ENCODE results near the gene NASP.
"Not testable (repeated sequence)": the region's sequence is repeated elsewhere in the genome, so short reads cannot be mapped to it uniquely, and the experiment has no call there.

Gene NASP

GRCh38 chr1:45589861-45590260 is 6.0 kb downstream of the NASP start:
- no peak for ATAC-seq
- no peaks in the 10 kb centered on the region for H3K9me3 Mint-ChIP-seq
- H3K27ac Mint-ChIP-seq = no peak overlapping the region

DNA sequence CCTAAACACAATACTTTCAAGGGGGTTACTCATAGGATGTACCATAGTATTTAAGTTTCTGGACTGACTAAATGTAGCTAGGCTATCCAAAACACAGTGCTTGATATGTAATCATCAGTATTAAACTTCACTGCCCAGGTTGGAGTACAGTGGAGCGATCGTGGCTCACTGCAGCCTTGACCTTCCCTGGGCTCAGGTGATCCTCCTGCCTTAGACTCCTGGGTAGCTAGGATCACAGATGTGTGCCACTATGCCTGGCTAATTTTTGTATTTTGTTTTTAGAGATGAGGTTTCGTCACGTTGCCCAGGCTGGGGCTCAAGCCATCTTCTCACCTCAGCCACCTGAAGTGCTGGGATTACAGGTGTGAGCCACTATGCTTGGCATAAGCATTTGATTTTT is 10.6 kb downstream of the NASP start:
- H3K27me3 Mint-ChIP-seq = no peaks in the 10 kb centered on the region
- no peak overlapping the region for H3K27ac Mint-ChIP-seq
- no peaks in the 10 kb centered on the region for H3K9me3 Mint-ChIP-seq
- ATAC-seq (no peak), DNase-seq (no peak)
- peaks cover 30% of the 10 kb centered on the region for H3K4me1 Mint-ChIP-seq
- no peak overlapping the region for H3K4me3 Mint-ChIP-seq

More at GRCh38 chr1:45589861-45590260, 6.0 kb downstream of the NASP start:
- Mint-ChIP-seq H3K4me3 (peak overlapping the region in 1 of 2 donors; percentile 24), H3K4me1 (peaks cover 52% of the 10 kb centered on the region), H3K27me3 (no peaks in the 10 kb centered on the region)
- no peak for DNase-seq

DNA sequence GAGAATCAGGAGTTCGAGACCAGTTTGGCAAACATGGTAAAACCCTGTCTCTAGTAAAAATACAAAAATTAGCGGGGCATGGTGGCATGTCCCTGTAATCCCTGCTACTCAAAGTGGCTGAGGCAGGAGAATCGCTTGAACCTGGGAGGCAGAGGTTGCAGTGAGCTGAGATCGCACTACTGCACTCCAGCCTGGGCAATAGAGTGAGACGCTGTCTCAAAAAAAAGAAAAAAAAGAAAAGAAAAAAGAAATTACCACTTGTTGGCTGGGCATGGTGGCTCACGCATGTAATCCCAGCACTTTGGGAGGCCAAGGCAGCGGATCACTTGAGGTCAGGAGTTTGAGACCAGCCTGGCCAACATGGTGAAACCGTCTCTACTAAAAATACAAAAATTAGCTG is 12.9 kb downstream of the NASP start:
- H3K27ac Mint-ChIP-seq = peak overlapping the region in 1 of 2 donors; percentile 87
- H3K4me3 Mint-ChIP-seq, H3K9me3 Mint-ChIP-seq, ATAC-seq, DNase-seq, H3K27me3 Mint-ChIP-seq: not testable (repeated sequence)
- H3K4me1 Mint-ChIP-seq = peaks cover 39% of the 10 kb centered on the region

DNA sequence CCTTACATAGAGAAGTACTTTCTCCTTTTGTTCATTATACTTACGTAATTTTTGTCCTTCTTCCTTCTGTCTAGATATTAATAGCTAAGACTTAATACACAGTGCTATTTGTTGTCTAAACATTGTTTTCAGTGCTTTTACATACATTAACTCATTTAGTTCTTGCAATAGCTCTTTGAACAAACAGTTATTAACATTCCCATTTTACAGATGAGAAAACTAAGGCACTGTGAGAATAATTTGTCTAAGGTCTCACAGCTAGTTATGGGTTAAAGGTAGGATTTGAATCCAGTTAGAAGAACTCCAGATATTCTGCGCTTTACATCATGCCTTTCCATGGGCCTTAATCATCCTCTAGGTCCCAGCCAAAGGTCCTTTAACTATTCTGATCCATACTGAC is 20.4 kb downstream of the NASP start:
- H3K27ac Mint-ChIP-seq = peak overlapping the region in 1 of 2 donors; percentile 50
- H3K9me3 Mint-ChIP-seq = no peaks in the 10 kb centered on the region
- H3K4me1 Mint-ChIP-seq = peaks cover 32% of the 10 kb centered on the region
- ATAC-seq (no peak), DNase-seq (no peak)
- no peaks in the 10 kb centered on the region for H3K27me3 Mint-ChIP-seq
- H3K4me3 Mint-ChIP-seq = no peak overlapping the region

GRCh38 chr1:45607404-45608074 is 23.7 kb downstream of the NASP start:
- Mint-ChIP-seq H3K4me3 (no peak overlapping the region), H3K27ac (peak overlapping the region; percentile 27 to 75), H3K4me1 (peaks cover 13% of the 10 kb centered on the region), H3K27me3 (no peaks in the 10 kb centered on the region), H3K9me3 (no peaks in the 10 kb centered on the region)
- DNase-seq (no peak), ATAC-seq (no peak)

GRCh38 chr1:45608175-45609156 is 24.6 kb downstream of the NASP start:
- Mint-ChIP-seq H3K27ac (peak overlapping the region; percentile 15 to 75), H3K4me3 (no peak overlapping the region), H3K4me1 (peaks cover 13% of the 10 kb centered on the region), H3K27me3 (no peaks in the 10 kb centered on the region), H3K9me3 (no peaks in the 10 kb centered on the region)
- DNase-seq (no peak), ATAC-seq (no peak)

- H3K27ac Mint-ChIP-seq = peak overlapping the region in 1 of 2 donors; percentile 14
- ATAC-seq (no peak), DNase-seq (no peak)
- peaks cover 13% of the 10 kb centered on the region for H3K4me1 Mint-ChIP-seq
- H3K4me3 Mint-ChIP-seq = no peak overlapping the region
- H3K27me3 Mint-ChIP-seq = no peaks in the 10 kb centered on the region
- no peaks in the 10 kb centered on the region for H3K9me3 Mint-ChIP-seq
Observed at GRCh38 chr1:45610589-45611226, 26.9 kb downstream of the NASP start.

DNA sequence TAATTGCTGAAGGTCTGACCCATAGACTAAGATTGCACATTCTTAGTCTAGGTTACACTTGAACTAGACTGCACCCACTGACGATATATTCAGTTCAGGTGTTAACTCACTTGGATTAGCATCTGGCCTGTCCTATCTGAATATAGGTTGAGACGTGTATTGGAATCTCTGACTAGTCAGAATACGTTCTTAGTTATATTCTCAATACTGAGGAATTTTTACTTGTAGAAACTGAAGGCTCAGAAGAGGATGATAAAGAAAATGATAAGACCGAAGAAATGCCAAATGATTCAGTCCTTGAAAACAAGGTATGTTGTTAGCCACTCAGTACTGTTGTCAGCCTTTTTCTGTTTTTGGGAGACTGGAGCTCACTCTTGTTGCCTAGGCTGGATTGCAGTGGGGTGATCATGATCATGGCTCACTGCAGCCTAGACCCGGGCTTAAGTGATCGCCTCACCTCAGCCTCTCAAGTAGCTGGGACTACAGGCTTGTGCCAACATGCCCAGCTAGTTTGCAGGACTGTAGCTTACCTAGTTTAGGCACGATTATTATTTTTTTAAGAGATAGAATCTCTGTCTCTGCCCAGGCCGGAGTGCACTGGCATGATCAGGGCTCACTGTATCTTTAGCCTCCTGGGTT is 29.2 kb downstream of the NASP start:
- no peaks in the 10 kb centered on the region for H3K9me3 Mint-ChIP-seq
- H3K4me1 Mint-ChIP-seq = peaks cover 5% of the 10 kb centered on the region
- no peak for DNase-seq
- peak overlapping the region; percentile 55 to 89 for H3K27ac Mint-ChIP-seq
- no peak overlapping the region for H3K4me3 Mint-ChIP-seq
- ATAC-seq = no peak
- no peaks in the 10 kb centered on the region for H3K27me3 Mint-ChIP-seq

- H3K27me3 Mint-ChIP-seq = no peaks in the 10 kb centered on the region
- H3K4me3 Mint-ChIP-seq = no peak overlapping the region
- DNase-seq (no peak), ATAC-seq (no peak)
- H3K27ac Mint-ChIP-seq = no peak overlapping the region
- peaks cover 5% of the 10 kb centered on the region for H3K4me1 Mint-ChIP-seq
- H3K9me3 Mint-ChIP-seq = no peaks in the 10 kb centered on the region
Observed at GRCh38 chr1:45615885-45616284, 32.0 kb downstream of the NASP start.

GRCh38 chr1:45617618-45618017 is 33.8 kb downstream of the NASP start:
- Mint-ChIP-seq H3K4me3 (no peak overlapping the region), H3K9me3 (no peaks in the 10 kb centered on the region), H3K4me1 (peaks cover 5% of the 10 kb centered on the region), H3K27me3 (no peaks in the 10 kb centered on the region), H3K27ac (no peak overlapping the region)
- ATAC-seq = no peak
- DNase-seq = no peak

GRCh38 chr1:45619149-45619921 is 35.5 kb downstream of the NASP start:
- peaks cover 5% of the 10 kb centered on the region for H3K4me1 Mint-ChIP-seq
- no peaks in the 10 kb centered on the region for H3K27me3 Mint-ChIP-seq
- H3K27ac Mint-ChIP-seq = peak overlapping the region in 1 of 2 donors; percentile 87
- no peak overlapping the region for H3K4me3 Mint-ChIP-seq
- no peaks in the 10 kb centered on the region for H3K9me3 Mint-ChIP-seq
- DNase-seq (no peak), ATAC-seq (no peak)

DNA sequence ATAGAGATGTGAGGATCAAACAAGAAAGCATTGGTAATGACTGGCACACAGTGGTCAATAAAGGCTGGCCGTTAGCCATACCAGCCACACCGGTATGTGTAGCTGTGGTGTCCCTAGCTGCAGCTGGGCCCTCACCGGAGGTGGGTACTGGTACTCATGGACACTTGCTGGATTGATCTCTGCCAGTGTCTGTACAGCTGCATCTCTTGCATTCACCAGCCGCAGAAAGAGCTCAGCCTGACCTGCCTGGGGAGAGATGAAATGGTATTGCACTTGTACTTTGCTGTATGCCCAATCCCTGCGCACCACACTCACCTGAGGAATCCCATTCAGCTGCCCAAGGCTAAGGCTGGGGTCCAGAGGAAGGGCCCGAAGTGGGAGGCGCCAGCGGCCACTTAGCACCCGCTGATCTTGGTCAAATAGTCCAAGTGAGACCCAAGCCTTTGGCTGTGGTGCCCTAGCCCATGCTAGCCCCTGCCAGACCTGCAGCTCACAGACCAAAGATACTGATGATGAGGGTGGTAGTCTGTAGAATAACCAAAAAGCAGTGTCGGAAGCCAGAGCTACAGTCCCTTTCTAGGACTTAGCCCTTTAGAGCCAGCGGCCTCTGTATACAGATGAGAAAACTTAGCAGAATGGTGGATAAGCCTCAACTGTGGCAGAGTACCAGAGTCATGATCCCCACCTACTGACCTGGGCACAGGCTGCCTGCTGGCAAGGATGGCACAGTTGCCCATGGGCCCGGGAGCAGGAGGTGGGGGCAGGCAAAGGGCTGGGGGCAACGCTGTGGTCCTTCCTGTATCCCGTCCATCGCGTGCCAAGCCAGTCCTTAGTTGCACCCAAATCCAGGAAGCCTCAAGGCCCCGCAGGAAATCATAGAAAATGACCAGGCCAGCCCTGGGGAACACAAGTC is 37.0 kb downstream of the NASP start:
- Mint-ChIP-seq H3K4me3 (no peak overlapping the region), H3K27ac (peak overlapping the region; percentile 80 to 95), H3K27me3 (no peaks in the 10 kb centered on the region), H3K4me1 (peaks cover 5% of the 10 kb centered on the region), H3K9me3 (no peaks in the 10 kb centered on the region)
- peak; percentile 27 for ATAC-seq
- DNase-seq = no peak

- Mint-ChIP-seq H3K4me3 (no peak overlapping the region), H3K9me3 (no peaks in the 10 kb centered on the region), H3K27ac (peak overlapping the region; percentile 80 to 95), H3K27me3 (no peaks in the 10 kb centered on the region), H3K4me1 (peaks cover 5% of the 10 kb centered on the region)
- peak; percentile 40 for ATAC-seq
- DNase-seq = no peak
Observed at GRCh38 chr1:45621501-45621836, 37.6 kb downstream of the NASP start.

DNA sequence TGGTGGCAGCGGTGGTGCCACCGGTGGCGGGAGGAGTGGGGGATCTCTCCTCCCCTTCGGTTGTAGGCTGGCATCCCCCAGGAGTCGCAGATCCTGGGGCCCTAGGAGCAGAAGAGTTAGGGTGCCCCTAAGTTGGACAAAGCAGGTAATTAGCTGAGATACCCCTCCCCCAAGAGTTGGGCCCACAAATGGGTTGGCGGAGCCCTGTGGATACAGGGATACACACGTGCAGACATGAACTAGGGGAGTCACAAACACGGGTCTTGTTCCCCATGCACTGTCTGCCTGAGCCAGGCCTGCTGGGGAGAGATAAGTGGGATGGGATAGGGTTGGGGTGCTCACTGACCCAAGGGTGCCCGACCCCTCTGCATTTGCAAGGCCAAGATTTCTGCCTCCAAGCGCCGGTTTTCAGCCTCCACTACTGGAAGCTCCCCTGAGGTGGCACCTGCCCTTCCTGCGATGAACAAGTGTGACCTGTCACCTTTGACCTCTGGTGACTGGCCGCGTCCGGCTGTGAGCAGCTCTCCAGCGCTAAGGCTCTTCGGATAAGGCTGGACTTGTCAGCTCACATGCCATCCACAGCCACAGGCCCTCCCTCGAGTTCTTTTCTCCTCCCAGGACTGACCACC is 38.2 kb downstream of the NASP start:
- Mint-ChIP-seq H3K27ac (peak overlapping the region; percentile 80 to 95), H3K27me3 (no peaks in the 10 kb centered on the region), H3K4me1 (peaks cover 4% of the 10 kb centered on the region), H3K9me3 (no peaks in the 10 kb centered on the region), H3K4me3 (no peak overlapping the region)
- no peak for DNase-seq
- ATAC-seq = peak; percentile 13

Measured in stimulated activated naive CD8-positive, alpha-beta T cell treated with anti-CD3 and anti-CD28 coated beads, Interleukin-15, amount 100 ng/mL, for 72 hours (primary cell).